ENCODE results near the gene IRAK1. TPM values are rescaled to one million over a fixed set of nuclear protein-coding genes. Genes with fewer than 3 reads are reported as not detected.
"Not testable (repeated sequence)": the region's sequence is repeated elsewhere in the genome, so short reads cannot be mapped to it uniquely, and the experiment has no call there.

The IRAK1 gene
- total RNA-seq, 1 donor: 37.0 TPM

DNA sequence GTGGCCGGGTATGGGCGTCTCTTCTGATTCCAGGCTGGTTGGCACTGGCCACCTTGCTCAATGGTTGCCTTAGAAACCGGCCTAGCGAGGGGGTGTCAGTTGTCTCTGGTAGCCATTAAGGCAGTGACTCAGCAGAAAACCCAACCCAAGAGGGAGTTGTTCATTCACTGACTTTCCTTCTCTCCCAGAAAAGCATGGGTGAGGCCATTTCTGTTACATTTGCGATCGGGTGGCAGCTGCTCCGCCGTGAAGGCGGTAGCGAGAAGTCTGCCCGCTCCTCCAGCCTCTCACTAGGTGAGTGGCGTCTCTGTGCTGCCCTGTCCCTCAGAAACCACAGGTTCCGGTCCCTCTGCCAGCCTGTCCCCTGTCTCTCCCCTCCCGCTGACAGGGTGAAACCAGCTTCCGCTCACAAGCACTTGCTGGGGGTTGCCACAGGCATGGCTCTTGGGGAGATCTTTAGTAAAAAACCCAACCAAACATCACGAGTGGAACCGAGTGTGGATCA is 17.4 kb downstream of the IRAK1 start:
- no peaks in the 10 kb centered on the region for H3K9me3 ChIP-seq (ENCODE audit: low read depth, low read length)
- peaks cover 36% of the 10 kb centered on the region for H3K4me1 ChIP-seq (ENCODE audit: insufficient read depth, low read length)
- H3K4me3 ChIP-seq (ENCODE audit: low read length): no peak overlapping the region
- H3K27me3 ChIP-seq (ENCODE audit: insufficient read depth, low read length): no peaks in the 10 kb centered on the region

DNA sequence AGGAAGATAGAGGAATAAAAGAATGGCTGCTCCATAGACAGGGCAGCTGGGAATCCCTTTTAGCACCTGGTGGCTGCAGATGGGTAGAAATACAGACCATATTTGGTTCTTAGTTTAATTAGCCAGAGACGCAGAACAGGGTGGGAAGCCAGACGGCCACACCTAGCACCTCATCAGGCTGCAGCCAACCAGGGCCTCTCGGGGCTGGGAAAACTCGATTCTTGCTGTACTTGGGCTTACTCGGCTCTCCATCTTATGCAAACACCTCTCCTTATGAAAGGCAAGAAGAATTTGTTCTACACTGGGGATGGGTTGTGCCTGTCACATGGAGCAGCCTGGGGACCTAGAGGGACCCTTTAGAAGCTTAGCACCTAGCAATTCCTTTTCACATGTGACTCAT is 19.7 kb downstream of the IRAK1 start:
- H3K4me3 ChIP-seq (ENCODE audit: low read length): no peak overlapping the region
- no peaks in the 10 kb centered on the region for H3K9me3 ChIP-seq (ENCODE audit: low read depth, low read length)
- H3K27me3 ChIP-seq (ENCODE audit: insufficient read depth, low read length): no peaks in the 10 kb centered on the region
- peaks cover 32% of the 10 kb centered on the region for H3K4me1 ChIP-seq (ENCODE audit: insufficient read depth, low read length)

DNA sequence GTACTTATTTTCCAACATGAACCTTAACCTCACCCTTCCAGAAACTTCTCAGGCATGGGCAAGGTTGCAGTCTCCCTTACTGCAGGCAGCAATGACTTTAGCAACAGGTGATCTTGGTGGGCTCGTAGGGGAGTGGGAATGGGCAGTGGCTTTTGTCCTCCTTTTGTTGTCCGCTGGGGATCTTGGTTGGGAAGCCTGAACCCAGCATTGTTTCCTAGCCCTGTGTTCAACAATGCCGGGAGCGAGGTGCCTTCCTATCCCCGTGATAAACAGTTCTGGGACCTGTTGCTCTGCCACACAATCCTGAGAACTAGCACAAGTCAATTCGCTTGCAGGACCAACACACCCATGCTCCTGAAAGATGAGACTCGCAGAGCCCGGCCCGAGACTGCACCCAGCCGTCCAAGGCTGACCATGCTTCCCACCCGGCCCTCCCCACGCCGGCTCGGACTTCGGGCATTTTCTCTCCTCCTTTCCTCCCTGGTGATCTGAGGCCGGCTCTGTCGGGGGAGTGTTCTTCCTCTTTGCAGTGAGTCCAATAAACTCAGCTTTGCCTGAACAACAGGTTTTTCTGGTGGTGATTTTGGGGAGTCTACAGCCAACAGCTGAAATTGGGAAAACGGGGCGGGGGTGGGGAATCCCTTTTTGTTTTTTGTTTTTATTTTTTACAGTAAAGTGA is 20.2 kb downstream of the IRAK1 start:
- Histone ChIP-seq H3K27me3 (ENCODE audit: insufficient read depth, low read length) (no peaks in the 10 kb centered on the region), H3K4me3 (ENCODE audit: low read length) (no peak overlapping the region), H3K9me3 (ENCODE audit: low read depth, low read length) (no peaks in the 10 kb centered on the region), H3K4me1 (ENCODE audit: insufficient read depth, low read length) (peaks cover 32% of the 10 kb centered on the region)

DNA sequence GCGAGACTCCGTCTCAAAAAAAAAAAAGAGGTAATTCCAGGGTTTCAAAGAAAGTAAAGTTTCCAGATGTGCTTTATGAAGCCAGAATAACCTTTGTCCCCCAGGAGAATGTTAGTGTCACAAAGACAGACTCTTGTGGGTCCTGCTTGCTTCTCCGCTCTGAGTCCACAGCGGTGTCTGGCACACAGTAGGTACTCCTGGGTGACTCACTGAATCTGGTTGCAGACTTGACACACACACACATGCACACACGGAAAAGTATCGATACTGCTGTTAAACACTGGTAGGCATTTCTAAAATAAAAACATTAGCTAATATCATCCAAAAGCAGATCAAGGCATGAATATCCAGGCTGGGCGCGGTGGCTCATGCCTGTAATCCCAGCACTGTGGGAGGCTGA is 24.2 kb downstream of the IRAK1 start:
- Histone ChIP-seq H3K27me3 (ENCODE audit: insufficient read depth, low read length) (no peaks in the 10 kb centered on the region), H3K4me1 (ENCODE audit: insufficient read depth, low read length) (peaks cover 18% of the 10 kb centered on the region), H3K9me3 (ENCODE audit: low read depth, low read length) (no peaks in the 10 kb centered on the region), H3K4me3 (ENCODE audit: low read length) (no peak overlapping the region)

DNA sequence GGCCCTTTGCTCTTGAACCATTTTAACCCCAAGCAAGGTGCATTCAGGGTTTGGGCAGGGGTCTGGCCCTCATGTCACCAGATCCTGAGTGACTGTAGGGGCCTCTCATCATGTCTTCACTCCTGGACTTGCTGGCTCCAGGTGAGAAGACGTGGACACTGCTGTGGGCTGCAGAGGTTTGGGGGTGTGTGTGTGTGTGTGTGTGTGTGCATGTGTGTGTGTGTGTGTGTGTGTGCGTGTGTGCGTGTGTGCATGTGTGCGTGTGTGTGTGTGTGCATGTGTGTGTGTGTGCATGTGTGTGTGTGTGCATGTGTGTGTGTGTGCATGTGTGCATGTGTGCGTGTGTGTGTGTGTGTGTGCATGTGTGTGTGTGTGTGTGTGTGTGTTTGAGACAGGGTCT is 25.3 kb downstream of the IRAK1 start:
- not testable (repeated sequence) for H3K4me3 ChIP-seq (ENCODE audit: low read length); H3K27me3 ChIP-seq (ENCODE audit: insufficient read depth, low read length); H3K9me3 ChIP-seq (ENCODE audit: low read depth, low read length)
- peaks cover 13% of the 10 kb centered on the region for H3K4me1 ChIP-seq (ENCODE audit: insufficient read depth, low read length)

DNA sequence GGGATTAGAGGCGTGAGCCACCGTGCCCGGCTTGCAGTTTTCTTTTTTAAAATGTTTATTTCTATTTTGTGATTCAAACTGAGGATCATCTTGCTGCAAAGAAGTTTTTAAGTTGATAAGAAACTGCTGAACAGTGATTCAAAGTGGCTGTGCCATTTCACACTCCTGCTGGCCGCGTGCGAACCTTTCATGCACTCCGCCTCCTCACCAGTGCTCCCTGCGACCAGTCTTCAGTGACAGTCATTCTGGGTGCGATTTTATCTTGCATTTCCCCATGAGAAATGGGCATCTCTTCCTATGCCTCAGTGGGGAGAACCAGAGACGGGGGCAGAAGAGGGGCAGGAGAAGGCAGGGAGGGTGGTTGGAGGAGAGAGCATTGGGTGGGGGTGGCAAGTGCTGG is 25.7 kb downstream of the IRAK1 start:
- peaks cover 13% of the 10 kb centered on the region for H3K4me1 ChIP-seq (ENCODE audit: insufficient read depth, low read length)
- H3K4me3 ChIP-seq (ENCODE audit: low read length): no peak overlapping the region
- H3K9me3 ChIP-seq (ENCODE audit: low read depth, low read length): no peaks in the 10 kb centered on the region
- H3K27me3 ChIP-seq (ENCODE audit: insufficient read depth, low read length): no peaks in the 10 kb centered on the region

DNA sequence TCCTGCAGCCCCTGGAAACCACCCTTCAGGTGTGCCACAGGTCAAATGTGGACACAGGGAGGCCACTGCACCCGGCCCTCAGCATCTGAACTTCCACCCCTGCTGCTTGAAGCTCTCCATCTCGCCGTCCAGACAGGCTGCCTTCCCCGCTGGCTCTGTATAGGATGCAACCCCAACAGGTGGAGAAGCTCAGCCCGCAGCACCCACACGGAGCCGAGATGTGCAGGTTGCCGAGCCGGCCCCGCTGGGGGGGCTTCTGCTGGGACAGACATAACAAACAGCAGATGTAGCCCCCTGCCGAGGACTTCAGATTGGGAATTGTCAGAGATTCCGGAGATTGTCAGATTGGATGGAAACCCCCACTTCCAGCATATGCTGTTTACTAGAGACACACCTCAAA is 26.6 kb downstream of the IRAK1 start:
- Histone ChIP-seq H3K4me3 (ENCODE audit: low read length) (no peak overlapping the region), H3K4me1 (ENCODE audit: insufficient read depth, low read length) (peaks cover 13% of the 10 kb centered on the region), H3K9me3 (ENCODE audit: low read depth, low read length) (no peaks in the 10 kb centered on the region), H3K27me3 (ENCODE audit: insufficient read depth, low read length) (no peaks in the 10 kb centered on the region)

DNA sequence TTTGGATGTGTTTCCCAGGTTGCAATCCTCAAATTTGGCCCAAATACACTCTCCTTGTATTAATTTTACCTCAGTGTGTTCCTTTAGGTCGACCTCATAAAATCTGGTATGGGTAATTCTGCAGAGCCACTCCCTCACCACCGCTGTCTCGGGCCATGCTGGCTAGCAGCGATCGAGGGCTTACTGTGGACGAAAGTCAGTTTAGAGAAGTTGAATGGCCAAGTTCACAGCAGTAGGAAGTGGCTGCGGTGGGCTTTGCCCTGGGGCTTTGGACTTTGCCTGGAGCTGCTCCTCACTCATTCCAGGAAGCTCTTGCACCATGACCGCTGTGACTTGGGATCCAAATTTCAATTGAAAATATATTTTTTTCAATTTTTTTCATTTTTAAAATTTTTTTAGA is 27.5 kb downstream of the IRAK1 start:
- no peak overlapping the region for H3K4me3 ChIP-seq (ENCODE audit: low read length)
- no peaks in the 10 kb centered on the region for H3K27me3 ChIP-seq (ENCODE audit: insufficient read depth, low read length)
- no peaks in the 10 kb centered on the region for H3K9me3 ChIP-seq (ENCODE audit: low read depth, low read length)
- peaks cover 13% of the 10 kb centered on the region for H3K4me1 ChIP-seq (ENCODE audit: insufficient read depth, low read length)

DNA sequence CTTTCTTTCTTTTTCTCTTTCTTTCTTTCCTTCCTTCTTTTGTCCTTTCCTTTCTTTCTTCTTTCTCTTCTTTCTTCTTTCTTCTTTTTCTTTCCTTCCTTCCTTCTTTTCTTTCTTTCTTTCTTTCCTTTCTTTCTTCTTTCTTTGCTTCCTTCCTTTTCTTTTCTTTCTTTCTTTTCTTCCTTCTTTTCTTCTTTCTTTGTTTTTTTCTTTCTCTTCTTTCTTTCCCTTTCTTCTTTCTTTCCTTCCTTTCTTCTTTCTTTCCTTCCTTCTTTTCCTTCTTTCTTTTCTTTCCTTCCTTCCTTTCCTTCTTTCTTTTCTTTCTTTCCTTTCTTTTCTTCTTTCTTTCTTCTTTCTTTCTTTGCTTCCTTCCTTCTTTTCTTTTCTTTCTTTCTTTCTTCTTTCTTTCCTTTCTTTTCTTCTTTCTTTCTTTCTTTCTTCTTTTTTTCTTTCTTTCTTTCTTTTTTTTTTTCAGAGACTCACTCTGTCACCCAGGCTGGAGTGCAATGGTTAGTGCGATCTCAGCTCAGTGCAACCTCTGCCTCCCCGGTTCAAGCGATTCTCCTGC is 28.6 kb downstream of the IRAK1 start:
- H3K4me3 ChIP-seq (ENCODE audit: low read length): no peak overlapping the region
- H3K9me3 ChIP-seq (ENCODE audit: low read depth, low read length): no peaks in the 10 kb centered on the region
- no peaks in the 10 kb centered on the region for H3K27me3 ChIP-seq (ENCODE audit: insufficient read depth, low read length)
- peaks cover 20% of the 10 kb centered on the region for H3K4me1 ChIP-seq (ENCODE audit: insufficient read depth, low read length)

DNA sequence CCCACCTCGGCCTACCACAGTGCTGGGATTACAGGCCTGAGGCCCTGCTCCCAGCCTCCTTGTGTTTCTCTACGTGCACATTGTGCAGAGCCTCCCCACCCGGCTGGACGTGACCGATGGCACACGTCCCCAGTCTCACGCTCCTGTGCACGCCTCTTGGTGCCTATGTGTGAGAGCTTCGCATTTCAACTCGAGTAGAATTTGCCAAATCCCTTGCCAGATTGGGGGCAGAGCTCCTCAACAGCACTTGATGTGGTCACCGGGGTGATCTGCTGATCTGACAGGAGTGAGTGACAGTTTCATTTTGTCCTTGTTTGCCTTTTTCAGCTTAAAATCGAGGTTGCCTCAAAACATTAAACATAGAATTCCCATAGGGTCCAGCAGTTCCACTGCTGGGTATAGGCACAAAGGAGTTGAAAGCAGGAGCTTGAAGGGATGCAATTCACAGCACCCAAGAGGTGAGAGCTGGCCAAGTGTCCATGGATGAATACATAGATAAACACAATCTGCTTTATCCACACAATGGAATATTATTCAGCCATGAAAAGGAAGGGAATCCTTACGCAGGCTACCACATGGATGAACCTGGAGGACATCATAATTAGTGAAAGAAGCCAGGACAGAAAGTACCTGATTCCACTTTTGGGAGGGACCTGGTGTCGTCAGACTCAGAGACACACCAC is 29.6 kb downstream of the IRAK1 start:
- Histone ChIP-seq H3K9me3 (ENCODE audit: low read depth, low read length) (no peaks in the 10 kb centered on the region), H3K4me1 (ENCODE audit: insufficient read depth, low read length) (peaks cover 29% of the 10 kb centered on the region), H3K27me3 (ENCODE audit: insufficient read depth, low read length) (no peaks in the 10 kb centered on the region), H3K4me3 (ENCODE audit: low read length) (no peak overlapping the region)

DNA sequence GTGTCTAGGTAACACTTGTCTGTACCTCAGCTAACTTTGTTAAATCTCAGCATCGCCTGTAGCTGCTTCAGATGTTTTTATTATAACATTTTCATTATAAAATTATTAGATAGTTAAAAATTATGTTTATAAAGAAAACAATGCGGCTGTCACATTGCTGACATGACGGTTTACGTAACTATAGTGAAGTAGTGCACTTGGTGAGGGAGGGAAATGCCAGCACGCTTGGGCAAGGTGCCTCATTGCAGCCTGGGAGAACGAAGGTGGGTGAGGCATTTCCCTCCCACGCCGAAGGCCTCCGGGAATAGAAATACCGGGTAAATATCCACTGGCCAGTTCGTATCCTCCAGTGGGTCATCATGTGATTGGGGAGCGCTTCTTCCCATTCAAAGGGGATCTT is 31.2 kb downstream of the IRAK1 start:
- Histone ChIP-seq H3K9me3 (ENCODE audit: low read depth, low read length) (no peaks in the 10 kb centered on the region), H3K27me3 (ENCODE audit: insufficient read depth, low read length) (no peaks in the 10 kb centered on the region), H3K4me1 (ENCODE audit: insufficient read depth, low read length) (peaks cover 45% of the 10 kb centered on the region), H3K4me3 (ENCODE audit: low read length) (no peak overlapping the region)

DNA sequence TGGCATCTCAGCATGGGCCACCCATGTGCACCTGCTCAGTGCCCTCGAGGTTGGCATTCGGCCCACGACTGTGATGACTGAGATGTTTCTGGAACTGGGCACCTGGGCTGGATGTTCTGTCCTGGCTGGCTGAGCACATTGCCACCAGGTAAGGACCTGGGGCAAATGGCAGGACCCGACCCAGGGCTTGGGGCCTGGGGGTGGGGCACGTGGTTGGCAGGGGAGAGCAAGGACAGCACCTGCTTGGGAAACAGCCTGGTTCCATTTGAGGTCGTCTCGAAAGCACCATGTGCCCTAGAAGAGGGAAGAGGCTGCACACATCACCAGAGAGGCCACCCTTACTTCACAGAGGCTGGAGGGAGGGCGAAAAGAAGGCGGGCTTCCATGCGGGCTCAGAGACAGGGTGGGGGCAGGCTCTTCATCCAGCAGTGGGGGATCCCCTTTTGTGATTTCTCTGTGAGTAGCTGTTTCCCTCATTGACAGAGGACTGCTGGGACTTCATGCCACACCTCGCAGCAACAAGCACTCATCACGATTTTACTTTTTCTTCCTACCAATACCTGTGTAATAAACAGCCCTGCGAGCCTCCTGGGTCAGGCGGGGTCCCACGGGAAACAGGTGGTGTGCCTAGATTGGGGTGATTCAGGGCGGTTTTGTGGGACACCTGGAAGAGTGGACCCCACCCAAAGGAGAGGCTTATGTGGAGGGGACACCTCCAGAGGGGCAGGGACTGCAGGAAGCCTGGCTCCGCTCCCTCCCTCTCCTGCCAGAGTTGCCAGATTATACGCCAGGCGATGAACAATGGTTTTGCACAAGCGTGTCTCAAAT is 35.1 kb downstream of the IRAK1 start:
- Histone ChIP-seq H3K4me1 (ENCODE audit: insufficient read depth, low read length) (peaks cover 63% of the 10 kb centered on the region), H3K4me3 (ENCODE audit: low read length) (no peak overlapping the region), H3K9me3 (ENCODE audit: low read depth, low read length) (no peaks in the 10 kb centered on the region), H3K27me3 (ENCODE audit: insufficient read depth, low read length) (no peaks in the 10 kb centered on the region)

DNA sequence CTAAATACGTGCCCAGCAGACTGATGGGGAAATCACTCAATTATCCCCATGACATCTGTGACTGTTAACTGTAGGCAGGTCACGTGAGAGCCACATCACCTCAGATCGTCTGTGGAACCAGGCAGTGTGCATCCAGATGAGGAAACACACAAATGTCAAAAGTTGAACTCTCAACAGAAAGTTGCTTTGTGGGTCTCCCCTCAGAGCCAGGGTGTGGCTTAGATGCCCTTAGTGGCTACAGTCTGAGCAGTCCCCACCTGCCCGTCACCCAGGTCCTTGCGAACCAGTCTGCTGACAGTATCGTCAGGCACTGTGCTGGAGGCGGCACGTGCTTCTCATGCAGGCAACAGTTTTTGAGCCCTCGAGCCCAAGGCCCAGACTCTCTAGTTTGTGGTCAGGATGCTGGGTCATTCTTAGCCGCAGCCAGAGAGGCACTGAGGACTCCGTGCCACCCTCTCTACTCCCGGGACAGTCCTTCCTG is 36.3 kb downstream of the IRAK1 start:
- Histone ChIP-seq H3K4me1 (ENCODE audit: insufficient read depth, low read length) (peaks cover 63% of the 10 kb centered on the region), H3K4me3 (ENCODE audit: low read length) (no peak overlapping the region), H3K9me3 (ENCODE audit: low read depth, low read length) (no peaks in the 10 kb centered on the region), H3K27me3 (ENCODE audit: insufficient read depth, low read length) (no peaks in the 10 kb centered on the region)

DNA sequence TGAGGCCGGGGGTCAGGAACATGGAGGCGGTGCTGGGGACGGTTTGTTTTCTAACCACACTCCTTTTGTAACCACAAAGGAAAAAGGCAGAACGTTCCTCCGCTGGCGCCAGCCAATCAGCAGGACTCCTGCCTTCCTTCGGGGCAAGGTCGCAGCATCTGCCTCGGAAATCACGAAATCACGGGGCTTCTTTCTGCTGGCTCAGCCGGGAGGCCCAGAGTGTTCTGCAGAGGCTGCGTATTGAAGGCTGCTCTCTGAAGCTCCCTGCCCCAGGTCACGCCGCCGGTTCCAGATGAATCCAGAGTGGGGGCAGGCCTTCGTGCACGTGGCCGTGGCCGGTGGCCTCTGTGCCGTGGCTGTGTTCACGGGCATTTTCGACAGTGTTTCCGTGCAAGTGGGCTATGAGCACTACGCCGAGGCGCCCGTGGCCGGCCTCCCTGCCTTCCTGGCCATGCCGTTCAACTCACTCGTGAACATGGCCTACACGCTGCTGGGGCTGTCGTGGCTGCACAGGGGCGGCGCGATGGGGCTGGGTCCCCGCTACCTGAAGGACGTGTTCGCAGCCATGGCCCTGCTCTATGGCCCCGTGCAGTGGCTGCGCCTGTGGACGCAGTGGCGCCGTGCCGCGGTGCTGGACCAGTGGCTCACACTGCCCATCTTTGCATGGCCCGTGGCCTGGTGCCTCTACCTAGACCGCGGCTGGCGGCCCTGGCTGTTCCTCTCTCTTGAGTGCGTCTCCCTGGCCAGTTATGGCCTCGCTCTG is 37.8 kb downstream of the IRAK1 start:
- Histone ChIP-seq H3K9me3 (ENCODE audit: low read depth, low read length) (no peaks in the 10 kb centered on the region), H3K4me3 (ENCODE audit: low read length) (no peak overlapping the region), H3K27me3 (ENCODE audit: insufficient read depth, low read length) (no peaks in the 10 kb centered on the region), H3K4me1 (ENCODE audit: insufficient read depth, low read length) (peaks cover 63% of the 10 kb centered on the region)

Data from mononuclear cell (primary cell).